Left lung (tissue), 10 donors: ENCODE data around the gene ARHGAP45. TPM values are rescaled to one million over a fixed set of nuclear protein-coding genes. Genes with fewer than 3 reads are reported as not detected.
"Not testable (repeated sequence)": the region's sequence is repeated elsewhere in the genome, so short reads cannot be mapped to it uniquely, and the experiment has no call there.

ENCODE experiments used
- ATAC-seq: fragments of 200-7000 bp; cut with Tn5 transposase; one replicate; pipeline ENCODE4 v1.9.1; 2020; ENCODE audit warnings: moderate library complexity
- DNase-seq, 4 donors: peaks; one replicate each; pipeline ENCODE4 v3.0.0-alpha.2; 2013 to 2020
- H3K27ac ChIP-seq, 2 donors: fragments of 200-600 bp; sonication (generic) in 1 of 2; one replicate each; pipeline versions ENCODE4 v1.5.0 to v1.8.0; 2020 to 2021
- H3K27me3 ChIP-seq, 2 donors: fragments of 200-600 bp; sonication (generic) in 1 of 2; one replicate each; pipeline versions ENCODE4 v1.5.0 to v1.8.0; 2020 to 2021
- H3K36me3 ChIP-seq, 2 donors: fragments of 200-600 bp; sonication (generic) in 1 of 2; one replicate each; pipeline versions ENCODE4 v1.5.0 to v1.8.0; 2020 to 2021
- H3K4me1 ChIP-seq, 2 donors: fragments of 200-600 bp; one replicate each; pipeline ENCODE4 v1.8.0; 2021
- H3K4me3 ChIP-seq, 2 donors: fragments of 200-600 bp; sonication (generic) in 1 of 2; one replicate each; pipeline versions ENCODE4 v1.5.0 to v1.8.0; 2020 to 2021; ENCODE audit warnings: mild to moderate bottlenecking in 1 of 2
- H3K9me3 ChIP-seq, 2 donors: fragments of 200-600 bp; sonication (generic) in 1 of 2; one replicate each; pipeline versions ENCODE4 v1.5.0 to v1.8.0; 2020 to 2021
- intact Hi-C, 2 donors: fragments of 100-400 bp; cut with DNase I; formaldehyde crosslinking; loops; one replicate each; pipeline versions ENCODE4 v1.11.2 to v1.14.2; 2022
- polyA plus RNA-seq, 6 donors: library from polyadenylated mRNA; unstranded; fragments of 120-200 nt; gene quantifications; one replicate each; pipeline ENCODE4 v1.2.1, GENCODE V29; 2013; ENCODE audit not compliant: insufficient read length in 6 of 6
- total RNA-seq, 2 donors: library from RNA; stranded (reverse); fragmentation: NEBNext Ultra II Directional; extraction: Animal tissue kit (Norgen Biotek cat#: 25700); gene quantifications; one replicate each; pipeline ENCODE4 v1.2.1, GENCODE V29; 2021
- TF ChIP-seq, protein P1 (sequence below), 2 donors: fragments of 200-600 bp; sonication (generic) in 1 of 2; IDR thresholded peaks; one replicate each; pipeline versions ENCODE4 v1.5.0 to v1.8.0; 2021; ENCODE audit warnings: antibody characterized with exemption in 2 of 2
- donor health status: DM: no; HTN: yes; CAD: no.
- donor health status: DM: no; HTN: no; CAD: no.

Gene ARHGAP45
- total and polyA plus RNA-seq, 8 donors, result 8.5 to 83.8 (median 12.0) TPM

DNA sequence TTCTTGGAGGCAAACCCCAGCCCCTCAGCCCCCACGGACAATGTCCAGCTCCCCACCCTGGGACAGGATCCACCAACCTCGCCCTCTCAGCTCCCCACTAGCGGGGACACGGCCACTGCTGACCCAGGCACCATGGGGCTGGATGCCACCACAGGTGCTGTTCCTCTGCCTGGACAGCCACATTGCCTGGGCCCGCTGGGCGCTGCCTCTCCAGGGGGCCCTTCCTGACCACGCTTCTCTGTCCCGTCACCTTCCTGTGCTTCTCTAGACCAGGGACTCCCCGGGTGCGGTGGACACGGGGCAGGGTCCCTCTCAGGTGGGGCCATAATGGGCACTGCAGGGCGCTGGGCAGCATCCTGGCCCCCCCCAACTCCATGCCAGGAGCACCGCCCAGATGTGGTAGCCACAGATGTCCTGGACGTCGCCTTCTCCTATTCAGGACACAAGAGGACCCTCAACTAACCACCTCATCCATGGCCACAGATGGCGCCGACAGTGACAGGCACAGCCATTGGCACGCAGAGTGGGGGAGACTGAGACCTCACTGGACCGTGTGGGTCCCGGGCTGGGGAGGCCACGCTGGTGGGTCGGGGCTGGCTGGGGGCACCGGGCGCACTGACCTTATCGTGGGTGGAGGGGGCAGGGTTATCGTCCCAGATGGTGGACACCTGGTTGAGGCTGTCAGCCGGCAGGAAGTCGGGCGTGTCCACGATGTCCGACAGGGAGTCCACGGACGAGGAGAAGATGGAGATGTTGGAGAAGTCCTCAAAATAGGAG, 60.2 kb downstream of the ARHGAP45 start:
- Histone ChIP-seq H3K4me3 (no peak overlapping the region), H3K9me3 (no peaks in the 10 kb centered on the region), H3K27me3 (no peaks in the 10 kb centered on the region), H3K27ac (peak overlapping the region in 1 of 2 donors; percentile 31), H3K36me3 (peaks cover 0 to 81% of the 10 kb centered on the region in 2 donors), H3K4me1 (peaks cover 8 to 85% of the 10 kb centered on the region in 2 donors)
- ATAC-seq, result no peak
- DNase-seq, result no peak
- intact Hi-C loops, result no loop called here
- TF ChIP-seq, protein P1, sequence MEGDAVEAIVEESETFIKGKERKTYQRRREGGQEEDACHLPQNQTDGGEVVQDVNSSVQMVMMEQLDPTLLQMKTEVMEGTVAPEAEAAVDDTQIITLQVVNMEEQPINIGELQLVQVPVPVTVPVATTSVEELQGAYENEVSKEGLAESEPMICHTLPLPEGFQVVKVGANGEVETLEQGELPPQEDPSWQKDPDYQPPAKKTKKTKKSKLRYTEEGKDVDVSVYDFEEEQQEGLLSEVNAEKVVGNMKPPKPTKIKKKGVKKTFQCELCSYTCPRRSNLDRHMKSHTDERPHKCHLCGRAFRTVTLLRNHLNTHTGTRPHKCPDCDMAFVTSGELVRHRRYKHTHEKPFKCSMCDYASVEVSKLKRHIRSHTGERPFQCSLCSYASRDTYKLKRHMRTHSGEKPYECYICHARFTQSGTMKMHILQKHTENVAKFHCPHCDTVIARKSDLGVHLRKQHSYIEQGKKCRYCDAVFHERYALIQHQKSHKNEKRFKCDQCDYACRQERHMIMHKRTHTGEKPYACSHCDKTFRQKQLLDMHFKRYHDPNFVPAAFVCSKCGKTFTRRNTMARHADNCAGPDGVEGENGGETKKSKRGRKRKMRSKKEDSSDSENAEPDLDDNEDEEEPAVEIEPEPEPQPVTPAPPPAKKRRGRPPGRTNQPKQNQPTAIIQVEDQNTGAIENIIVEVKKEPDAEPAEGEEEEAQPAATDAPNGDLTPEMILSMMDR (IDR thresholded peaks at IDR 0.05), result no peak

DNA sequence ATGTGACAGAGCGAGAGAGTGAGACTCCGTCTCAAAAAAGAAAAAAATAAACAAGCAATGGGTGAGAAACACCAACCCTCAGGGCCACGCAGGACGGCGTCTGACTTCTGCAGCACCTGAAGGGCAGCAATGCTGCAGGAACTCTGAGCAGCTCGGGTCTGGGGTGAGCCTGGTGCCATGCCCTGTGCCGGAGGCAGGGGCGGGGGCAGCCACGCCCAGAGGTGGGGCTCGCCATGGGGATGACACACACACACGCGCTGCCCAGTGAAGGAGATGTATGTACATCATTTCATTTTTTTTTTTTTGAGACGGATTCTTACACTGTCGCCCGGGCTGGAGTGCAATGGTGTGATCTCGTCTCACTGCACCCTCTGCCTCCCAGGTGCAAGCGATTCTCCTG, 61.1 kb downstream of the ARHGAP45 start:
- peaks cover 17 to 88% of the 10 kb centered on the region in 2 donors for H3K4me1 ChIP-seq
- H3K4me3 ChIP-seq, result no peak overlapping the region
- H3K27me3 ChIP-seq, result no peaks in the 10 kb centered on the region
- H3K27ac ChIP-seq, result no peak overlapping the region
- H3K36me3 ChIP-seq, result peaks cover 0 to 72% of the 10 kb centered on the region in 2 donors
- TF ChIP-seq, protein P1 (IDR thresholded peaks at IDR 0.05), result no peak
- H3K9me3 ChIP-seq, result no peaks in the 10 kb centered on the region
- ATAC-seq (no peak), DNase-seq (no peak)
- intact Hi-C loops, result no loop called here

DNA sequence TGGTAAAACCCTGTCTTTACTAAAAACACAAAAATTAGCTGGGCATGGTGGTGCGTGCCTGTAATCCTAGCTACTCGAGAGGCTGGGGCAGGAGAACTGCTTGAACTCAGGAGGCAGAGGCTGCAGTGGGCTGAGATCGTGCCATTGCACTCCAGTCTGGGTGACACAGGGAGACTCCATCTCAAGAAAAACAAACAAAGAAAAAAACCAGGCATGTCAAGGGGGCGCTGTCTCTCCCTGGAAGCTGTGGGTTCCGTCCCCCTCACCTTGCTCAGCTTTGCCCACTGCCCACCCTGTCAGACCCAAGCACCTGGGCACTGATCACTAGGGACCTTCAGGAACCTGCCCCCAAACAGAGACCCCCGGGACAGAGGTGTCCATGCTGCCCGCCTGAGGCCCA, 62.1 kb downstream of the ARHGAP45 start:
- DNase-seq, ATAC-seq, intact Hi-C loops, H3K9me3 ChIP-seq, H3K4me3 ChIP-seq, H3K27me3 ChIP-seq: not testable (repeated sequence)
- Histone ChIP-seq H3K4me1 (peaks cover 22 to 88% of the 10 kb centered on the region in 2 donors), H3K36me3 (peaks cover 0 to 62% of the 10 kb centered on the region in 2 donors), H3K27ac (peak overlapping the region in 1 of 2 donors; percentile 13)

DNA sequence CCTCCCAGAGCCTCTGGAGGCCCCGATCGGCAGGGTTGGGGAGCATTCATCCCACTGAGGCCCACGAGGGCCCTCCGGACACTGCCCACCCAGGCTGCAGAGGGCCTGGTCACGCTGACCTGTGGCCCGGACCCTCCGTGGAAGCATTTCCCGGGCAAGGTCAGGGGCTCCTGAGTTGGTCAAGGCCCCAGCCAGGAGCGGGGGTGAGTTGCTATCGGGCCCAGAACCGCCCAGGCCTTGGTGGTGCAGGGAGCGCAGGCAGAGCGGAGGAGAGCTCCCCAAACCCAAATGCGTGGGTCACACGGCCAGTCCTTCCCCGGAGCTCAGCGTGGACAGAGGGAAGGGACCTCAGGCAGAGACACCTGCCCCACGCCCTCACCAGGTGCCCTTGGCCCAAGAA, 62.6 kb downstream of the ARHGAP45 start:
- DNase-seq (no peak), ATAC-seq (no peak)
- Histone ChIP-seq H3K4me1 (peaks cover 22 to 88% of the 10 kb centered on the region in 2 donors), H3K27ac (peak overlapping the region in 1 of 2 donors; percentile 13), H3K27me3 (no peaks in the 10 kb centered on the region), H3K36me3 (peaks cover 0 to 58% of the 10 kb centered on the region in 2 donors), H3K4me3 (peak overlapping the region in 1 of 2 donors; percentile 80), H3K9me3 (no peaks in the 10 kb centered on the region)
- intact Hi-C loops, result no loop called here
- TF ChIP-seq, protein P1 (IDR thresholded peaks at IDR 0.05), result no peak

DNA sequence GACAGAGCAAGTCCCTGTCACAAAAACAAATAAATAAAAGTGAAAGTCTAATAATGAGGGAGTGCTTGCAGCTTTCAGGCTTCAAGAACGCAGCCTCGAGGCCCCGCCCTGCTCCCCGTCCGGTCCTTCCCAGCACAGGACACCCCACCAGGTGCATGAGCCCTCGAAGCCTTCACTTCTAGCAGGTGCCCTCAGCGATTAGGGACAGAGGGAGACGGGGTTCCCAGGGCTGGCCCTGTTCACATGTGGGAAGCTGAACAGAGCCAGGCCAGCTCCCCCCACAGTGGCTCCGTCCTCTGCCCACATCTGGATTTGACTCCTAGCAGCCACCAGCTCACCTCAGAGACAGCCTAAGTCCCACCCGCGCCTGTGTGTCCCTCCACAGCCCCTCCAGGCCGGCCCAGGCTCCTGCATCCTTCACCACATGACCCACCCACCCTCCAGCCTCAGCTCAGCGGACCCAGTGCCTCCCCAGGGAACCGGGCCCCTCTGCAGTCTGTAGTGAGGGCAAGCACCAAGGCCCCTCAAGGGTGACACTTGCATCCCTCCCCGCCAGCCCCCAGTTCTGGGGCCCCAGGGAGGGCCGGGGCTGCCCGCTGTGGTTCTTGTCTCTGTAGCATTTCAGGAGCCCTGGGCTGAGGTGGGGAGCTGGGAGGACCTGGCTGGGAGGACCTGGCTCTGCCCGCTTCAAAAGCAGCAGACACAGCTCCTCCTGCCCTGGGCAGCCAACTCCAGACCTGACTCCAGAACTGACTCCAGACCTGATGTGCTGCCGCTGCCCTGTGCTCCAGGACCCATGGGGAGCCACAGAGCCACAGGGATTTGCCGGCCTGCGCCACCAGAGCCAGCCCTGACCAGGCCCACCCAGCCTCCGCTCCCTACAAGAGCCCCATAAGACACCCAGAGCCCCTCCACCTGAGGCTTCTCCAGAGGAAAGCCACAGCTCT, 64.1 kb downstream of the ARHGAP45 start:
- intact Hi-C loops, result no loop called here
- Histone ChIP-seq H3K27me3 (no peaks in the 10 kb centered on the region), H3K4me1 (peaks cover 22 to 88% of the 10 kb centered on the region in 2 donors), H3K36me3 (peaks cover 0 to 51% of the 10 kb centered on the region in 2 donors), H3K27ac (peak overlapping the region; percentile 95 to 99), H3K9me3 (no peaks in the 10 kb centered on the region), H3K4me3 (peak overlapping the region; percentile 62 to 80)
- TF ChIP-seq, protein P1 (IDR thresholded peaks at IDR 0.05), result no peak
- ATAC-seq (peak; percentile 11), DNase-seq (no peak)
